NT2/D1 (cell line): ENCODE data around the gene CHID1.
A peak's percentile ranks its signal among the peaks of the same experiment; 100 is the strongest.

Source experiments
- DNase-seq: peaks from one replicate; pipeline ENCODE4 v3.0.0-alpha.2; 2011; ENCODE audit warnings: low read depth, low spot score
- H3K27me3 ChIP-seq: 2 replicates; pipeline ENCODE4 v1.6.0; 2011; ENCODE audit warnings: mild to moderate bottlenecking; ENCODE audit not compliant: insufficient read length, insufficient read depth
- H3K36me3 ChIP-seq: 2 replicates; pipeline ENCODE4 v1.6.1; 2011; ENCODE audit warnings: mild to moderate bottlenecking, low read length, mixed read lengths; ENCODE audit not compliant: insufficient read depth, insufficient read length
- H3K4me1 ChIP-seq: 2 replicates; pipeline ENCODE4 v1.5.1; 2011; ENCODE audit not compliant: insufficient read depth, insufficient read length
- H3K4me3 ChIP-seq: 2 replicates; pipeline ENCODE4 v1.5.1; 2011; ENCODE audit warnings: low read depth; ENCODE audit not compliant: insufficient read length
- H3K9ac ChIP-seq: 2 replicates; pipeline ENCODE4 v1.6.0; 2011; ENCODE audit warnings: low read depth; ENCODE audit not compliant: insufficient read length
- H3K9me3 ChIP-seq: 2 replicates; pipeline ENCODE4 v1.5.1; 2011; ENCODE audit warnings: mild to moderate bottlenecking, low read length; ENCODE audit not compliant: insufficient read depth
- SUZ12 ChIP-seq: IDR thresholded peaks from 2 replicates; pipeline ENCODE4 v1.6.1; 2011; ENCODE audit not compliant: insufficient read length, insufficient read depth; ENCODE audit errors: extremely low read depth
- YY1 ChIP-seq: IDR thresholded peaks from 2 replicates; pipeline ENCODE4 v1.6.1; 2011; ENCODE audit not compliant: insufficient read length, insufficient read depth
- ZNF274 ChIP-seq: IDR thresholded peaks from 2 replicates; pipeline ENCODE4 v1.6.1; 2011; ENCODE audit warnings: mild to moderate bottlenecking, low read depth, low read length

The CHID1 gene

GRCh38 chr11:931385-931784 is 20.8 kb upstream of the CHID1 start:
- DNase-seq, result no peak
- H3K4me1 ChIP-seq, result peaks cover 21% of the 10 kb centered on the region
- no peak for TF ChIP-seq YY1
- no peak for TF ChIP-seq ZNF274
- no peak for TF ChIP-seq SUZ12
- H3K9ac ChIP-seq, result no peak overlapping the region
- H3K9me3 ChIP-seq, result no peaks in the 10 kb centered on the region
- H3K36me3 ChIP-seq, result peaks cover 43% of the 10 kb centered on the region
- no peaks in the 10 kb centered on the region for H3K27me3 ChIP-seq
- H3K4me3 ChIP-seq, result no peak overlapping the region

DNA sequence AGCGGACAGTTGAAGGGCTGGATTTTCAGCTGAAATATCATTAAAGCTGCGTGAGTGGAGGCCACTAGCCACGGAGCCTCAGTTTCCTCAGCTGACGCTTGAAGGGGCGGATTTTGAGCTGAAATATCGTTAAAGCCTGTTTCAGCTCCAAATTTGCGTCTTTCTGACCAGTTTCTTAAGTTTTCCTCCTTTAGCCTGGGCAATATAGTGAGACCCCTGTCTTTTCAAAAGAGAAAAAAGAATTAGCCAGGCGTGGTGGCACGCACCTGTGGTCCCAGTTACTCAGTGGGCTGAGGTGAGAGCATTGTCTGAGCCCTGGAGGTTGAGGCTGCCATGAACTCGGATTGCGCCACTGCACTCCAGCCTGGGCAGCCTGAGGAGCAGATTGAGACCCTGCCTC is 18.8 kb upstream of the CHID1 start:
- no peak for TF ChIP-seq SUZ12
- H3K36me3 ChIP-seq, result peaks cover 43% of the 10 kb centered on the region
- no peak overlapping the region for H3K9ac ChIP-seq
- peaks cover 27% of the 10 kb centered on the region for H3K4me1 ChIP-seq
- no peaks in the 10 kb centered on the region for H3K27me3 ChIP-seq
- H3K9me3 ChIP-seq, result no peaks in the 10 kb centered on the region
- no peak overlapping the region for H3K4me3 ChIP-seq
- DNase-seq, result no peak

- H3K36me3 ChIP-seq, result peaks cover 43% of the 10 kb centered on the region
- DNase-seq, result no peak
- H3K9ac ChIP-seq, result peak overlapping the region; percentile 11
- no peak overlapping the region for H3K4me3 ChIP-seq
- no peaks in the 10 kb centered on the region for H3K27me3 ChIP-seq
- no peak for TF ChIP-seq YY1
- no peak for TF ChIP-seq SUZ12
- H3K4me1 ChIP-seq, result peaks cover 27% of the 10 kb centered on the region
- H3K9me3 ChIP-seq, result no peaks in the 10 kb centered on the region
Observed at GRCh38 chr11:928786-929185, 18.2 kb upstream of the CHID1 start.

- Histone ChIP-seq H3K9me3 (no peaks in the 10 kb centered on the region), H3K27me3 (no peaks in the 10 kb centered on the region), H3K4me1 (peaks cover 21% of the 10 kb centered on the region), H3K4me3 (no peak overlapping the region), H3K9ac (no peak overlapping the region), H3K36me3 (peaks cover 40% of the 10 kb centered on the region)
- no peak for DNase-seq
- TF ChIP-seq YY1 (no peak), ZNF274 (no peak), SUZ12 (no peak)
Observed at GRCh38 chr11:927871-928270, 17.3 kb upstream of the CHID1 start.

DNA sequence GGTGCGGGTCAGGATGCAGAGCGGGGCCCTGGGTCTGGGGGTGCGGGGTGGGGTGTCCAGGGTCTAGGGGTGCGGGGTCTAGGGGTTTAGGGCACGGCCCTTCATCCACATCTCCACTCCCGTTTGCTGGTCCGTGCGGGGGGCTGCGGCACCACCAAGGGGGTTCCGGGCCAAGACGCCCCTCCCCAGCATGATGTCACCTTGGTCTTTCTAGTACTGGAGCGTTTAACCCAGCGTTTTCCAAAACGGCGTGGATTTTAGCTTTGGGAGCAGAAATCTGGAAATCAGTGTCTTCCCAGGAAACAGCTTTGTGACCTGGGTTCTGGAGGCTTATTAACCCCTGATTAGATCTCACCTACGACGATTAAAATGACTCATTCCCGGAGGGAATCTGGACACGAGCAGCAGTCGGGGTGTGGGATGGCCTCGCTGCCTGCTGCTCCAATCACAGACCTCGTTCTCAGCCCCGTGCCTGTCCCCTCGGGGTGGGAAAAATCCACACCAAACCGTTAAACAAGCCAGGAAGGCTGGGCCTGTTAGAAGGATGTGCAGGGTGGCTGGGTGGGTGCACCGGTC is 15.8 kb upstream of the CHID1 start:
- Histone ChIP-seq H3K4me1 (peaks cover 20% of the 10 kb centered on the region), H3K9me3 (no peaks in the 10 kb centered on the region), H3K9ac (peak overlapping the region; percentile 86), H3K4me3 (peak overlapping the region; percentile 74), H3K27me3 (no peaks in the 10 kb centered on the region), H3K36me3 (peaks cover 36% of the 10 kb centered on the region)
- no peak for DNase-seq
- TF ChIP-seq SUZ12, result no peak
- TF ChIP-seq ZNF274, result no peak
- no peak for TF ChIP-seq YY1

DNA sequence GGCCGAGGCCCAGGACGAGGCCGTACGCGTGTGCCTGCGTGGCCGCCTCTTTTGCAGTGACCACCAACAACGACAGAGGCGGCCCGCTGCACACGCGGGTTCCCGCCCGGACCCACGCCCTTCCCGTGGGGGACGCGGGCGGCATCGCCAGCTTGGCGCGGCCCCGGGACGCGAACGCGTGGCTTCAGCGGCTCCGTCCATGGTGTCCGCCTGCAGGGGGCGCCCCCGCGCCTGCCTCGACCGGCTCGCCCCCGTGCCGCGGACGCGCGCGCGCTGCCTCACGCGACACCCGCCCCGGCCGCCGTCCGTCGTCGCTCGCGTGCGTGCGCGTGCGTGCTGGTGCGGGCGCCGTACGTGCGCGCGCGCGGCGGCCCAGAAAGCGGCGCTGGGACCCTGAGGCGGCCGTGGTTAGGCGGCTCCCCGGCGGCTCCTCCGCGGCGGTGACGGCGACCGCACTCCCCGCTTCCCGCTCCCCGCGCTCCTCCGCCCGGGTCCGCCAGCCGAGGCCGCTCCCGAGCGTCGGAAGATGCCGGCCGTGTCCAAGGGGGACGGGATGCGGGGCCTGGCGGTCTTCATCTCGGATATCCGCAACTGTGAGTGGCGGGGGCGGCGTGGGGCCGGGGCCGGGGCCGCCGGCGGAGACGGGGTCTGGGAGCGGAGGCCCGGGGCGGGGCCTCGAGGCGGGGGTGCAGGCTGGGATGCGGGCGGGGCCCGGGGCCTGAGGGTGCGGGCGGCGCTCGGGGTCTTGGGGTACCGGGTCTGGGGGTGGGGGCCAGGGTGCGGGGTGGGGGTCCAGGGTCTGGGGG is 15.1 kb upstream of the CHID1 start, which contains the start of gene AP2A2:
Gene AP2A2 (plus strand): TSS at position 375 of the 806 bp plus-strand sequence. CDS start 152 bp downstream, at position 527.
- Histone ChIP-seq H3K4me1 (peaks cover 22% of the 10 kb centered on the region), H3K9ac (peak within 1 kb of the TSS; percentile 90), H3K9me3 (no peaks in the 10 kb centered on the region), H3K27me3 (no peaks in the 10 kb centered on the region), H3K36me3 (peaks cover 33% of the 10 kb centered on the region), H3K4me3 (peak within 1 kb of the TSS; percentile 74)
- TF ChIP-seq SUZ12, result no peak
- TF ChIP-seq YY1, result no peak
- TF ChIP-seq ZNF274, result no peak
- peak; percentile 91 for DNase-seq

DNA sequence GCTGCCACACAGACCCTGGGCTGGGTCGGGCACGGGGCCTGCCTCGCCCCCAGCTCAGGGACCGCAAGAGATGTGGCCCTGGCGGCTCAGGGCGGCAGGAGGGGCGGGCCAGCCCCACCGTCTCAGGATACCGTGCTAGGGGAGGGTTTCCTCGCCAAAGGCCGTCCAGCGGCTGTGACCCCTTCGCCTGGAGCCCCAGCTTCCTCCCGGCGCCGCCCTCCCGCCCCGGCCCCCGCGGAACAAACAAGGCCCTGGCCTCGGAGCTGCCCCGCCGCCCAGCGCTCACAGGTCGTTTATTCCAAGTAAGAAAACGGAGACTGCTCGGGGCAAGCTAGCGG is 14.5 kb upstream of the CHID1 start:
- H3K27me3 ChIP-seq, result no peaks in the 10 kb centered on the region
- no peaks in the 10 kb centered on the region for H3K9me3 ChIP-seq
- DNase-seq, result no peak
- H3K4me1 ChIP-seq, result peaks cover 22% of the 10 kb centered on the region
- TF ChIP-seq YY1 (no peak), ZNF274 (no peak)
- H3K4me3 ChIP-seq, result peak overlapping the region; percentile 11
- H3K36me3 ChIP-seq, result peaks cover 29% of the 10 kb centered on the region
- H3K9ac ChIP-seq, result peak overlapping the region; percentile 74
